HCT116 (cell line): ENCODE measurements around the gene TEX30. TPM values are rescaled to one million over a fixed set of nuclear protein-coding genes. Genes with fewer than 3 reads are reported as not detected.

Experiments
- ATAC-seq: fragments of 200-7000 bp; cut with Tn5 transposase; 2 replicates; pipeline ENCODE4 v1.9.1; 2020; ENCODE audit warnings: mild to moderate bottlenecking, moderate library complexity
- BruUV-seq: library from RNA; stranded (reverse); fragments of 400-500 nt; replicated peaks from 2 replicates; lab custom pipeline; 2021; lab: Mats Ljungman, UMichigan
- CTCF ChIA-PET: fragments of 300-600 bp; sonication (Branson Sonifier 250); formaldehyde crosslinking; loops from one replicate; lab custom pipeline; 2021; ENCODE audit warnings: antibody characterized with exemption; lab: Charles Lee
- POLR2A ChIA-PET: fragments of 300-600, 350-600 bp; sonication (Branson Sonifier 250); formaldehyde crosslinking; loops from one replicate; lab custom pipeline; 2021; ENCODE audit warnings: antibody characterized with exemption; lab: Charles Lee
- RAD21 ChIA-PET, 2 experiments: fragments of 300-600 bp; sonication (Branson Sonifier 250); formaldehyde crosslinking; loops; one replicate each; lab custom pipeline; 2023; ENCODE audit warnings: low total read pairs in 2 of 2; ENCODE audit not compliant: uncharacterized antibody in 2 of 2, unreplicated experiment in 2 of 2, low non-redundant PET in 1 of 2; lab: Charles Lee
- DNase-seq: peaks from one replicate; pipeline ENCODE4 v3.0.0-alpha.2; 2010; ENCODE audit warnings: low read depth, low spot score
- H2AFZ ChIP-seq: fragments of 200-600 bp; shearing (Covaris generic), sonication (generic); 2 replicates; pipeline ENCODE4 v1.6.1; 2017; ENCODE audit warnings: low read depth, mixed run types, mixed read lengths, antibody characterized with exemption, low read length; ENCODE audit not compliant: poor library complexity, severe bottlenecking
- H3K27ac ChIP-seq: 2 replicates; pipeline ENCODE4 v1.5.1; 2012; ENCODE audit warnings: low read depth, low read length
- H3K27me3 ChIP-seq: fragments of 200-600 bp; sonication (generic); 2 replicates; pipeline ENCODE4 v1.6.1; 2016; ENCODE audit warnings: mixed run types, low read length, mixed read lengths; ENCODE audit not compliant: insufficient read depth
- H3K36me3 ChIP-seq, 2 experiments: fragments of 200-500 bp in 1 of 2; fragments of 200-600 bp in 1 of 2; sonication (Bioruptor generic) in 1 of 2; sonication (generic) in 1 of 2; 2 replicates each; pipeline versions ENCODE4 v1.5.1 to v1.6.1; 2014 to 2016; ENCODE audit warnings: low read length in 2 of 2, inconsistent platforms in 1 of 2, mixed read lengths in 1 of 2, mixed run types in 1 of 2; ENCODE audit not compliant: insufficient read depth in 2 of 2, control insufficient read depth in 1 of 2
- H3K4me1 ChIP-seq, 2 experiments: fragments of 200-600 bp in 1 of 2; sonication (generic) in 1 of 2; 2 replicates each; pipeline versions ENCODE4 v1.5.1 to v1.6.1; 2012 to 2017; ENCODE audit warnings: low read length in 2 of 2, inconsistent platforms in 1 of 2, mild to moderate bottlenecking in 1 of 2, mixed read lengths in 1 of 2, mixed run types in 1 of 2, moderate library complexity in 1 of 2; ENCODE audit not compliant: insufficient read depth in 2 of 2, control insufficient read depth in 1 of 2
- H3K4me2 ChIP-seq: fragments of 200-600 bp; sonication (generic); 2 replicates; pipeline ENCODE4 v1.6.1; 2017; ENCODE audit warnings: mixed run types, low read length, mixed read lengths
- H3K4me3 ChIP-seq, 2 experiments: fragments of 200-600 bp in 1 of 2; sonication (generic) in 1 of 2; replicated peaks in 1 of 2; 2 replicates each; pipeline ENCODE4 v1.5.1; 2011 to 2016; ENCODE audit warnings: low read length in 2 of 2, control low read depth in 1 of 2, low read depth in 1 of 2, mild to moderate bottlenecking in 1 of 2, mixed read lengths in 1 of 2, mixed run types in 1 of 2
- H3K79me2 ChIP-seq: fragments of 200-600 bp; sonication (generic); 2 replicates; pipeline ENCODE4 v1.6.1; 2017; ENCODE audit warnings: mild to moderate bottlenecking, mixed run types, low read length, moderate library complexity, mixed read lengths; ENCODE audit not compliant: insufficient read depth
- H3K9ac ChIP-seq: fragments of 200-600 bp; sonication (generic); 2 replicates; pipeline ENCODE4 v1.6.1; 2016; ENCODE audit warnings: low read length, mixed read lengths
- H3K9me2 ChIP-seq: fragments of 200-600 bp; sonication (generic), shearing (Covaris generic); 2 replicates; pipeline ENCODE4 v1.6.1; 2017; ENCODE audit warnings: mixed run types, mild to moderate bottlenecking, moderate library complexity; ENCODE audit not compliant: insufficient read depth
- H3K9me3 ChIP-seq, 2 experiments: fragments of 200-500 bp in 1 of 2; fragments of 200-600 bp in 1 of 2; sonication (Bioruptor generic) in 1 of 2; sonication (generic) in 1 of 2; 2 replicates each; pipeline ENCODE4 v1.6.1; 2014 to 2017; ENCODE audit warnings: low read length in 2 of 2, mixed read lengths in 2 of 2, inconsistent platforms in 1 of 2, low read depth in 1 of 2, mild to moderate bottlenecking in 1 of 2, mixed run types in 1 of 2, moderate library complexity in 1 of 2; ENCODE audit not compliant: control insufficient read depth in 1 of 2, insufficient read depth in 1 of 2
- H4K20me1 ChIP-seq: fragments of 200-600 bp; sonication (generic), shearing (Covaris generic); 2 replicates; pipeline ENCODE4 v1.6.1; 2017; ENCODE audit warnings: mixed run types, mild to moderate bottlenecking, moderate library complexity; ENCODE audit not compliant: insufficient read depth
- CTCF ChIP-seq, 3 experiments: fragments of 200-600 bp in 1 of 3; sonication (generic) in 1 of 3; IDR thresholded peaks in 2 of 3; conservative IDR thresholded peaks in 1 of 3; 2 replicates each; pipeline ENCODE4 v1.5.1; 2012 to 2017; ENCODE audit warnings: low read depth in 2 of 3, low read length in 2 of 3, antibody characterized with exemption in 1 of 3, borderline replicate concordance in 1 of 3, control low read depth in 1 of 3, mild to moderate bottlenecking in 1 of 3, mixed read lengths in 1 of 3, mixed run types in 1 of 3, moderate library complexity in 1 of 3; ENCODE audit not compliant: insufficient read depth in 1 of 3
- ELF1 ChIP-seq: IDR thresholded peaks from 2 replicates; pipeline ENCODE4 v1.6.1; 2012; ENCODE audit warnings: low read depth, borderline replicate concordance
- MAX ChIP-seq: IDR thresholded peaks from 2 replicates; pipeline ENCODE4 v1.6.1; 2012
- POLR2A ChIP-seq: IDR thresholded peaks from 2 replicates; pipeline ENCODE4 v1.7.0; 2011; ENCODE audit warnings: borderline replicate concordance; ENCODE audit not compliant: insufficient read depth, insufficient read length; ENCODE audit errors: extremely low read depth
- POLR2AphosphoS5 ChIP-seq: IDR thresholded peaks from 2 replicates; pipeline ENCODE4 v1.6.1; 2011; ENCODE audit warnings: mild to moderate bottlenecking, low read depth, low read length, moderate library complexity
- SIN3A ChIP-seq: IDR thresholded peaks from 2 replicates; pipeline ENCODE4 v1.6.1; 2012; ENCODE audit warnings: low read depth
- SP1 ChIP-seq: IDR thresholded peaks from 2 replicates; pipeline ENCODE4 v1.6.1; 2012; ENCODE audit warnings: low read depth
- TCF7L2 ChIP-seq: IDR thresholded peaks from 2 replicates; pipeline ENCODE4 v1.7.0; 2011; ENCODE audit warnings: borderline replicate concordance, inconsistent platforms; ENCODE audit not compliant: insufficient read depth, insufficient read length; ENCODE audit errors: extremely low read depth
- YY1 ChIP-seq: IDR thresholded peaks from 2 replicates; pipeline ENCODE4 v1.6.1; 2011; ENCODE audit warnings: low read length, low read depth, moderate library complexity, mild to moderate bottlenecking; ENCODE audit not compliant: insufficient replicate concordance; ENCODE audit errors: extremely low read depth
- ZNF274 ChIP-seq: fragments of 200-500 bp; sonication (Bioruptor generic); IDR thresholded peaks from 2 replicates; pipeline ENCODE4 v1.6.1; 2014; ENCODE audit warnings: mild to moderate bottlenecking, low read depth, low read length, inconsistent platforms
- intact Hi-C: fragments of 100-400 bp; cut with micrococcal nuclease; formaldehyde crosslinking; loops from 2 replicates; pipeline ENCODE4 v1.10.0; 2022
- total RNA-seq: library from RNA; stranded (reverse); gene quantifications from one replicate; pipeline ENCODE4 v1.2.1, GENCODE V29; 2021; ENCODE audit not compliant: unreplicated experiment

The TEX30 gene
- total RNA-seq, 1 experiment from 2014 or later = 22.3 TPM

- no peaks in the 10 kb centered on the region for H3K36me3 ChIP-seq
- peaks cover 6% of the 10 kb centered on the region for H3K79me2 ChIP-seq
- TF ChIP-seq POLR2A = peak; percentile 0
- no peak for TF ChIP-seq TCF7L2
- CTCF ChIA-PET = interaction anchor here (1.0 to 1.5 kb wide), 2 partner anchors 9 to 203 kb away, joined by 3 to 4 read pairs; no protein-coding TSS in a partner anchor
- H3K4me3 ChIP-seq = peak overlapping the region; percentile 82 to 99
- no peaks in the 10 kb centered on the region for H3K9me2 ChIP-seq
- peak overlapping the region; percentile 71 for H3K27ac ChIP-seq
- BruUV-seq = no TSS peak
- no peaks in the 10 kb centered on the region for H3K9me3 ChIP-seq
- no peaks in the 10 kb centered on the region for H3K27me3 ChIP-seq
- peak overlapping the region; percentile 92 for H3K4me2 ChIP-seq
- DNase-seq = no peak
- no peak overlapping the region for H2AFZ ChIP-seq
- RAD21 ChIA-PET = no interaction called here
- POLR2A ChIA-PET = no interaction called here
- H4K20me1 ChIP-seq = no peaks in the 10 kb centered on the region
- ATAC-seq = peak; percentile 36
- H3K4me1 ChIP-seq = peaks cover 6 to 11% of the 10 kb centered on the region in 2 experiments
- intact Hi-C loops = loop anchor here (1.0 to 5.0 kb wide), 4 partner anchors 45 to 1657 kb away; partner anchors contain the start of gene TPP2
- peak overlapping the region; percentile 67 for H3K9ac ChIP-seq
Measured at GRCh38 chr13:102799426-102800144, 26.0 kb upstream of the TEX30 start.

GRCh38 chr13:102798581-102799425 lies 25.2 kb upstream of the TEX30 start, which contains the start of the genes BIVM and POGLUT2:
Gene BIVM (plus strand): TSS chr13:102799119. CDS start chr13:102807268, 8,149 bp downstream.
Gene POGLUT2 (minus strand): TSS chr13:102798976. CDS start chr13:102798670, 306 bp downstream.
- TSS peak; percentile 66 for BruUV-seq
- Histone ChIP-seq H3K9me3 (no peaks in the 10 kb centered on the region), H4K20me1 (no peaks in the 10 kb centered on the region), H3K4me3 (peak within 1 kb of the TSS; percentile 82 to 99), H3K79me2 (peaks cover 6% of the 10 kb centered on the region), H3K4me1 (peaks cover 6 to 11% of the 10 kb centered on the region in 2 experiments), H3K9me2 (no peaks in the 10 kb centered on the region), H2AFZ (peak within 1 kb of the TSS; percentile 94), H3K9ac (peak within 1 kb of the TSS; percentile 67), H3K27ac (peak within 1 kb of the TSS; percentile 71), H3K27me3 (no peaks in the 10 kb centered on the region), H3K4me2 (peak within 1 kb of the TSS; percentile 92), H3K36me3 (no peaks in the 10 kb centered on the region)
- DNase-seq = peak; percentile 87
- peak; percentile 90 for ATAC-seq
- intact Hi-C loops = loop anchor here (1.0 to 2.0 kb wide), 2 partner anchors 202 to 219 kb away; partner anchors contain the start of gene TPP2
- CTCF ChIA-PET = no interaction called here
- POLR2A ChIA-PET = interaction anchor here (0.8 kb wide), 1 partner anchor 202 kb away, joined by 3 read pairs; the partner anchor contains the start of gene TPP2
- RAD21 ChIA-PET = no interaction called here
- TF ChIP-seq ELF1 (peak; percentile 22; the same call in 1 of the 2 replicates), CTCF (IDR thresholded peaks at IDR 0.05 in 2 of 3, conservative IDR thresholded peaks at IDR 0.05 in 1 of 3; ENCODE audit: borderline replicate concordance in 1 of 3, insufficient read depth in 1 of 3, low read depth in 2 of 3, low read length in 2 of 3) (no peak), POLR2AphosphoS5 (peak; percentile 72), MAX (peak; percentile 78), ZNF274 (no peak), TCF7L2 (peak; percentile 7), SIN3A (peak; percentile 45; the same call in 1 of the 2 replicates), POLR2A (peak; percentile 25), SP1 (peak; percentile 99), YY1 (peak; percentile 76)
